ENCODE data around the gene ITGA7. TPM values are rescaled to one million over a fixed set of nuclear protein-coding genes. Genes with fewer than 3 reads are reported as not detected.

ITGA7 gene
- total and polyA plus RNA-seq, 8 donors: 10.3 to 62.4 (median 20.7) TPM

DNA sequence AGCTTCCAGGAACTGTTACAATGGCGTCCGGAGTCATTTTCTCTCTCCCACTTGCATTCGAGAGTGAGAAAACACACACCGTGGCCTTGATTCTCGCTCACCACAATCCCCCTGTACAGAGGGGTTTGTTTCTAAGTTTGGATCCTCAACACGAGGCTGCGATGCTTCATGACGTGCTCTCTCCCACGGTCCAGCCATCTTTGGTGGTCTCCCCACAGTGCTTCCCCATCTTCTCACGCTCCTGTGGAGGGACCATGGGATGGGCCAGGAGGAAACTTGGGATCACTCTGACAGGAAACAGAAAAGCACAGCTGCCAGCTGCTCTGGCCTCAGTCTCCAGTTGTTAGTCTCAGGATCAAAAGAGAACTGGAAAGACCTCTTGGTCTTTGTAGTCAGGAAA lies 42.9 kb downstream of the ITGA7 start:
- Histone ChIP-seq H3K9me3 (no peaks in the 10 kb centered on the region), H3K27ac (no peak overlapping the region), H3K36me3 (no peaks in the 10 kb centered on the region), H3K4me1 (no peaks in the 10 kb centered on the region), H3K4me3 (no peak overlapping the region), H3K27me3 (no peaks in the 10 kb centered on the region)
- no peak for DNase-seq
- no peak for ATAC-seq
- TF ChIP-seq CTCF (IDR thresholded peaks at IDR 0.05): no peak
- intact Hi-C loops (cut with DNase I): no loop called here

DNA sequence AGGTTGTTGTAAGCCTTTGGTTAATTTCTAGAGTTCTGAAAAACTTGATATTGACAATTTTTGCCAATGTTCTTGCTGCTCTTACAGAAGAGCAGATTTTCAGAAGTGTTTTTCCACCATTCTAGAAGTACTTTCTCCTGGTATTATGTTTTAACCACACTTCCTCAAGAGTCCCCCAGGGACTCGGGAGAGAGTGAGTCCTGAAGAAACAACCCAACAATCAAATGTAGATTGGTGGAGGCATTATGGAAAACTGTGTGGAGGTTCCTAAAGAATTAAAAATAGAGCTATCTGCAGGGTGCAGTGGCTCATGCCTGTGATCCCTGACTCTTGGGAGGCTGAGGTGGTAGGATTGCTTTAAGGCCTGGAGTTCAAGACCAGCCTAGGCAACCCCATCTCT lies 44.3 kb downstream of the ITGA7 start:
- DNase-seq (no peak), ATAC-seq (no peak)
- H3K27ac ChIP-seq: no peak overlapping the region
- no peak for TF ChIP-seq CTCF (IDR thresholded peaks at IDR 0.05)
- H3K9me3 ChIP-seq: no peaks in the 10 kb centered on the region
- peaks cover 0 to 7% of the 10 kb centered on the region in 2 donors for H3K4me1 ChIP-seq
- no peak overlapping the region for H3K4me3 ChIP-seq
- H3K27me3 ChIP-seq: no peaks in the 10 kb centered on the region
- no peaks in the 10 kb centered on the region for H3K36me3 ChIP-seq
- intact Hi-C loops (cut with DNase I): no loop called here

GRCh38 chr12:55659486-55660385 lies 48.0 kb downstream of the ITGA7 start:
- Histone ChIP-seq H3K4me1 (peaks cover 0 to 16% of the 10 kb centered on the region in 2 donors), H3K27me3 (no peaks in the 10 kb centered on the region), H3K36me3 (no peaks in the 10 kb centered on the region), H3K27ac (no peak overlapping the region), H3K4me3 (no peak overlapping the region), H3K9me3 (no peaks in the 10 kb centered on the region)
- TF ChIP-seq CTCF (IDR thresholded peaks at IDR 0.05): peak; percentile 25 to 44
- peak; percentile 16 for ATAC-seq
- intact Hi-C loops (cut with DNase I): no loop called here
- peak in 1 of 4 donors; percentile 22 for DNase-seq

GRCh38 chr12:55658635-55659391 lies 48.9 kb downstream of the ITGA7 start:
- intact Hi-C loops (cut with DNase I): no loop called here
- TF ChIP-seq CTCF (IDR thresholded peaks at IDR 0.05): no peak

DNA sequence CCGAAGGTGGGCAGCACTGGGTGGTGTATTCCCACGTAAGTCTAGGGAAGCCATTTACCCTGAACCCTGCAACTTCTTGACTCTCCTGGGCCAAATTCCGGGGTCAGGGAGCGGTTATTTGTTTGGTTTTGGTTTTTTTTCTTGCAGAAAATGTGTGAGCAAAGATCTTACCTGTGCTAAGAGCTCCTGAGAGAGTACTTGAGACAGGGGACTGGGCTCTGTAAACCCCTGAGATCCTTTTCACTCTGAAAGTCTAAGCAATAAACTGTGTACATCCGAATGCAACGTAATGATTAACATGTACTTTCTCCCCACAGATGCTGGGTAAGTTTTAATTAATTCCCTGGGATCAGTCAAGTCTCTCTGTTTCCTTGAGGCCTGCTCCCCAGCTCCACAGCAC lies 49.5 kb downstream of the ITGA7 start:
- intact Hi-C loops (cut with DNase I): no loop called here
- Histone ChIP-seq H3K27ac (no peak overlapping the region), H3K9me3 (no peaks in the 10 kb centered on the region), H3K27me3 (no peaks in the 10 kb centered on the region), H3K4me3 (no peak overlapping the region), H3K36me3 (no peaks in the 10 kb centered on the region), H3K4me1 (peaks cover 0 to 16% of the 10 kb centered on the region in 2 donors)
- TF ChIP-seq CTCF (IDR thresholded peaks at IDR 0.05): no peak
- peak in 1 of 4 donors; percentile 38 for DNase-seq
- peak; percentile 67 for ATAC-seq

More at GRCh38 chr12:55658635-55659391, 48.9 kb downstream of the ITGA7 start:
- no peaks in the 10 kb centered on the region for H3K27me3 ChIP-seq
- H3K36me3 ChIP-seq: no peaks in the 10 kb centered on the region
- ATAC-seq: peak; percentile 21
- peaks cover 0 to 16% of the 10 kb centered on the region in 2 donors for H3K4me1 ChIP-seq
- H3K27ac ChIP-seq: no peak overlapping the region
- no peak overlapping the region for H3K4me3 ChIP-seq
- no peak for DNase-seq
- no peaks in the 10 kb centered on the region for H3K9me3 ChIP-seq
